Measurements from ENCODE around the gene NUP153.

NUP153 gene

GRCh38 chr6:17691925-17692538, 14.7 kb downstream of the NUP153 start:
- no peak overlapping the region for H3K4me3 ChIP-seq (ENCODE audit: low read depth, low read length)
- no peak for TF ChIP-seq CTCF (IDR thresholded peaks at IDR 0.05; ENCODE audit: low read depth, low read length)

GRCh38 chr6:17688481-17688880, 18.2 kb downstream of the NUP153 start:
- TF ChIP-seq CTCF (IDR thresholded peaks at IDR 0.05; ENCODE audit: low read depth, low read length) = no peak
- H3K4me3 ChIP-seq (ENCODE audit: low read depth, low read length) = no peak overlapping the region

GRCh38 chr6:17687136-17687535, 19.6 kb downstream of the NUP153 start:
- no peak overlapping the region for H3K4me3 ChIP-seq (ENCODE audit: low read depth, low read length)
- no peak for TF ChIP-seq CTCF (IDR thresholded peaks at IDR 0.05; ENCODE audit: low read depth, low read length)

- H3K4me3 ChIP-seq (ENCODE audit: low read depth, low read length) = no peak overlapping the region
- no peak for TF ChIP-seq CTCF (IDR thresholded peaks at IDR 0.05; ENCODE audit: low read depth, low read length)
These were observed 22.6 kb downstream of the NUP153 start for GRCh38 chr6:17684134-17684533.

GRCh38 chr6:17683428-17683827, 23.3 kb downstream of the NUP153 start:
- H3K4me3 ChIP-seq (ENCODE audit: low read depth, low read length) = no peak overlapping the region

GRCh38 chr6:17679726-17680125, 27.0 kb downstream of the NUP153 start:
- H3K4me3 ChIP-seq (ENCODE audit: low read depth, low read length) = no peak overlapping the region
- TF ChIP-seq CTCF (IDR thresholded peaks at IDR 0.05; ENCODE audit: low read depth, low read length) = no peak

More at GRCh38 chr6:17683428-17683827, 23.3 kb downstream of the NUP153 start:
- TF ChIP-seq CTCF (IDR thresholded peaks at IDR 0.05; ENCODE audit: low read depth, low read length) = no peak

- no peak for TF ChIP-seq CTCF (IDR thresholded peaks at IDR 0.05; ENCODE audit: low read depth, low read length)
- H3K4me3 ChIP-seq (ENCODE audit: low read depth, low read length) = no peak overlapping the region
These were observed 29.1 kb downstream of the NUP153 start for GRCh38 chr6:17677602-17678001.
